ENCODE data around the gene ACSS3.
"Not testable (repeated sequence)": the region's sequence is repeated elsewhere in the genome, so short reads cannot be mapped to it uniquely, and the experiment has no call there.

ACSS3 gene

GRCh38 chr12:81208187-81208911 is 130.5 kb downstream of the ACSS3 start:
- ChIA-PET POLR2A (no interaction called here), CTCF (no interaction called here)
- H3K9me3 ChIP-seq (ENCODE audit: control extremely low read depth in 1 of 5, control insufficient read depth in 4 of 5, insufficient read depth in 2 of 5, low read depth in 1 of 5, low read length in 4 of 5): no peaks in the 10 kb centered on the region
- H3K4me3 ChIP-seq (ENCODE audit: control insufficient read depth in 1 of 7, extremely low read depth in 1 of 7, insufficient read depth in 4 of 7, low read depth in 2 of 7, low read length in 6 of 7): no peak overlapping the region
- WGBS (ENCODE audit: insufficient coverage): 72% methylated on average over 5 of the region's 9 CpGs
- no peak for DNase-seq
- H3K4me1 ChIP-seq (ENCODE audit: control extremely low read depth in 1 of 4, control insufficient read depth in 4 of 4, insufficient read depth in 4 of 4, low read length in 3 of 4): no peaks in the 10 kb centered on the region
- H3K36me3 ChIP-seq (ENCODE audit: control insufficient read depth in 4 of 4, insufficient read depth in 4 of 4, low read length in 3 of 4): no peaks in the 10 kb centered on the region
- H3K27ac ChIP-seq (ENCODE audit: insufficient read depth in 1 of 2, low read depth in 1 of 2, low read length in 2 of 2, poor library complexity in 1 of 2, severe bottlenecking in 2 of 2): no peak overlapping the region
- no peaks in the 10 kb centered on the region for H3K27me3 ChIP-seq (replicated peaks in 2 of 5; ENCODE audit: control insufficient read depth in 4 of 5, insufficient read depth in 5 of 5, low read length in 4 of 5)

- no peak overlapping the region for H3K27ac ChIP-seq (ENCODE audit: insufficient read depth in 1 of 2, low read depth in 1 of 2, low read length in 2 of 2, poor library complexity in 1 of 2, severe bottlenecking in 2 of 2)
- no peak for DNase-seq
These were observed 131.1 kb downstream of the ACSS3 start for GRCh38 chr12:81209012-81209411.

GRCh38 chr12:81209772-81210225 is 131.9 kb downstream of the ACSS3 start:
- DNase-seq, POLR2A ChIA-PET: not testable (repeated sequence)
- 90% methylated on average over 2 of the region's 2 CpGs for WGBS (ENCODE audit: insufficient coverage)

More at GRCh38 chr12:81209012-81209411, 131.1 kb downstream of the ACSS3 start:
- H3K4me1 ChIP-seq (ENCODE audit: control extremely low read depth in 1 of 4, control insufficient read depth in 4 of 4, insufficient read depth in 4 of 4, low read length in 3 of 4): no peaks in the 10 kb centered on the region
- ChIA-PET CTCF (no interaction called here), POLR2A (no interaction called here)
- no peak overlapping the region for H3K4me3 ChIP-seq (ENCODE audit: control insufficient read depth in 1 of 7, extremely low read depth in 1 of 7, insufficient read depth in 4 of 7, low read depth in 2 of 7, low read length in 6 of 7)
- no peaks in the 10 kb centered on the region for H3K27me3 ChIP-seq (replicated peaks in 2 of 5; ENCODE audit: control insufficient read depth in 4 of 5, insufficient read depth in 5 of 5, low read length in 4 of 5)
- H3K9me3 ChIP-seq (ENCODE audit: control extremely low read depth in 1 of 5, control insufficient read depth in 4 of 5, insufficient read depth in 2 of 5, low read depth in 1 of 5, low read length in 4 of 5): no peaks in the 10 kb centered on the region
- no peaks in the 10 kb centered on the region for H3K36me3 ChIP-seq (ENCODE audit: control insufficient read depth in 4 of 4, insufficient read depth in 4 of 4, low read length in 3 of 4)

GRCh38 chr12:81211306-81211705 is 133.4 kb downstream of the ACSS3 start:
- CTCF ChIA-PET: no interaction called here
- WGBS (ENCODE audit: insufficient coverage): no CpG with 5 or more reads among the region's 1 CpG
- Histone ChIP-seq H3K27ac (ENCODE audit: insufficient read depth in 1 of 2, low read depth in 1 of 2, low read length in 2 of 2, poor library complexity in 1 of 2, severe bottlenecking in 2 of 2) (no peak overlapping the region), H3K36me3 (ENCODE audit: control insufficient read depth in 4 of 4, insufficient read depth in 4 of 4, low read length in 3 of 4) (no peaks in the 10 kb centered on the region), H3K4me1 (ENCODE audit: control extremely low read depth in 1 of 4, control insufficient read depth in 4 of 4, insufficient read depth in 4 of 4, low read length in 3 of 4) (no peaks in the 10 kb centered on the region), H3K9me3 (ENCODE audit: control extremely low read depth in 1 of 5, control insufficient read depth in 4 of 5, insufficient read depth in 2 of 5, low read depth in 1 of 5, low read length in 4 of 5) (no peaks in the 10 kb centered on the region), H3K4me3 (ENCODE audit: control insufficient read depth in 1 of 7, extremely low read depth in 1 of 7, insufficient read depth in 4 of 7, low read depth in 2 of 7, low read length in 6 of 7) (no peak overlapping the region), H3K27me3 (replicated peaks in 2 of 5; ENCODE audit: control insufficient read depth in 4 of 5, insufficient read depth in 5 of 5, low read length in 4 of 5) (no peaks in the 10 kb centered on the region)
- DNase-seq: no peak
- POLR2A ChIA-PET: no interaction called here

More at GRCh38 chr12:81209772-81210225, 131.9 kb downstream of the ACSS3 start:
- CTCF ChIA-PET; H3K27ac ChIP-seq (ENCODE audit: insufficient read depth in 1 of 2, low read depth in 1 of 2, low read length in 2 of 2, poor library complexity in 1 of 2, severe bottlenecking in 2 of 2); H3K9me3 ChIP-seq (ENCODE audit: control extremely low read depth in 1 of 5, control insufficient read depth in 4 of 5, insufficient read depth in 2 of 5, low read depth in 1 of 5, low read length in 4 of 5); H3K36me3 ChIP-seq (ENCODE audit: control insufficient read depth in 4 of 4, insufficient read depth in 4 of 4, low read length in 3 of 4); H3K27me3 ChIP-seq (replicated peaks in 2 of 5; ENCODE audit: control insufficient read depth in 4 of 5, insufficient read depth in 5 of 5, low read length in 4 of 5); H3K4me1 ChIP-seq (ENCODE audit: control extremely low read depth in 1 of 4, control insufficient read depth in 4 of 4, insufficient read depth in 4 of 4, low read length in 3 of 4); H3K4me3 ChIP-seq (ENCODE audit: control insufficient read depth in 1 of 7, extremely low read depth in 1 of 7, insufficient read depth in 4 of 7, low read depth in 2 of 7, low read length in 6 of 7): not testable (repeated sequence)

GRCh38 chr12:81212996-81213696 is 135.3 kb downstream of the ACSS3 start:
- no peak for DNase-seq
- ChIA-PET POLR2A (no interaction called here), CTCF (interaction anchor here (1.1 kb wide), 1 partner anchor 18 kb away, joined by 4 read pairs; no protein-coding TSS in a partner anchor)
- H3K9me3 ChIP-seq (ENCODE audit: control extremely low read depth in 1 of 5, control insufficient read depth in 4 of 5, insufficient read depth in 2 of 5, low read depth in 1 of 5, low read length in 4 of 5): no peaks in the 10 kb centered on the region
- WGBS (ENCODE audit: insufficient coverage): 86% methylated on average over 3 of the region's 4 CpGs
- no peaks in the 10 kb centered on the region for H3K27me3 ChIP-seq (replicated peaks in 2 of 5; ENCODE audit: control insufficient read depth in 4 of 5, insufficient read depth in 5 of 5, low read length in 4 of 5)
- no peak overlapping the region for H3K27ac ChIP-seq (ENCODE audit: insufficient read depth in 1 of 2, low read depth in 1 of 2, low read length in 2 of 2, poor library complexity in 1 of 2, severe bottlenecking in 2 of 2)
- no peaks in the 10 kb centered on the region for H3K36me3 ChIP-seq (ENCODE audit: control insufficient read depth in 4 of 4, insufficient read depth in 4 of 4, low read length in 3 of 4)
- H3K4me1 ChIP-seq (ENCODE audit: control extremely low read depth in 1 of 4, control insufficient read depth in 4 of 4, insufficient read depth in 4 of 4, low read length in 3 of 4): no peaks in the 10 kb centered on the region
- H3K4me3 ChIP-seq (ENCODE audit: control insufficient read depth in 1 of 7, extremely low read depth in 1 of 7, insufficient read depth in 4 of 7, low read depth in 2 of 7, low read length in 6 of 7): no peak overlapping the region

- 100% methylated on average over 1 of the region's 3 CpGs for WGBS (ENCODE audit: insufficient coverage)
- CTCF ChIA-PET: no interaction called here
- Histone ChIP-seq H3K36me3 (ENCODE audit: control insufficient read depth in 4 of 4, insufficient read depth in 4 of 4, low read length in 3 of 4) (no peaks in the 10 kb centered on the region), H3K27ac (ENCODE audit: insufficient read depth in 1 of 2, low read depth in 1 of 2, low read length in 2 of 2, poor library complexity in 1 of 2, severe bottlenecking in 2 of 2) (no peak overlapping the region), H3K4me1 (ENCODE audit: control extremely low read depth in 1 of 4, control insufficient read depth in 4 of 4, insufficient read depth in 4 of 4, low read length in 3 of 4) (no peaks in the 10 kb centered on the region), H3K9me3 (ENCODE audit: control extremely low read depth in 1 of 5, control insufficient read depth in 4 of 5, insufficient read depth in 2 of 5, low read depth in 1 of 5, low read length in 4 of 5) (no peaks in the 10 kb centered on the region), H3K27me3 (replicated peaks in 2 of 5; ENCODE audit: control insufficient read depth in 4 of 5, insufficient read depth in 5 of 5, low read length in 4 of 5) (no peaks in the 10 kb centered on the region), H3K4me3 (ENCODE audit: control insufficient read depth in 1 of 7, extremely low read depth in 1 of 7, insufficient read depth in 4 of 7, low read depth in 2 of 7, low read length in 6 of 7) (no peak overlapping the region)
- no peak for DNase-seq
- POLR2A ChIA-PET: no interaction called here
These were observed 138.9 kb downstream of the ACSS3 start for GRCh38 chr12:81216739-81217138.

- Histone ChIP-seq H3K27ac (ENCODE audit: insufficient read depth in 1 of 2, low read depth in 1 of 2, low read length in 2 of 2, poor library complexity in 1 of 2, severe bottlenecking in 2 of 2) (no peak overlapping the region), H3K9me3 (ENCODE audit: control extremely low read depth in 1 of 5, control insufficient read depth in 4 of 5, insufficient read depth in 2 of 5, low read depth in 1 of 5, low read length in 4 of 5) (no peaks in the 10 kb centered on the region), H3K4me1 (ENCODE audit: control extremely low read depth in 1 of 4, control insufficient read depth in 4 of 4, insufficient read depth in 4 of 4, low read length in 3 of 4) (no peaks in the 10 kb centered on the region), H3K4me3 (ENCODE audit: control insufficient read depth in 1 of 7, extremely low read depth in 1 of 7, insufficient read depth in 4 of 7, low read depth in 2 of 7, low read length in 6 of 7) (no peak overlapping the region), H3K36me3 (ENCODE audit: control insufficient read depth in 4 of 4, insufficient read depth in 4 of 4, low read length in 3 of 4) (no peaks in the 10 kb centered on the region), H3K27me3 (replicated peaks in 2 of 5; ENCODE audit: control insufficient read depth in 4 of 5, insufficient read depth in 5 of 5, low read length in 4 of 5) (no peaks in the 10 kb centered on the region)
- ChIA-PET CTCF (no interaction called here), POLR2A (no interaction called here)
- no CpG with 5 or more reads among the region's 1 CpG for WGBS (ENCODE audit: insufficient coverage)
- no peak for DNase-seq
These were observed 143.8 kb downstream of the ACSS3 start for GRCh38 chr12:81221681-81222080.
